Gastroesophageal sphincter (tissue), 4 donors: ENCODE measurements around the gene BICD1. TPM values are rescaled to one million over a fixed set of nuclear protein-coding genes. Genes with fewer than 3 reads are reported as not detected.

Experiments used
- ATAC-seq: fragments of 150-250 bp; one replicate; pipeline ENCODE4 v1.9.1; 2016; ENCODE audit warnings: mild to moderate bottlenecking, moderate library complexity
- H3K27ac ChIP-seq, 4 donors: fragments of 200-600 bp; sonication (generic) in 3 of 4; 1 replicate in 3 of 4; 2 replicates in 1 of 4; pipeline ENCODE4 v1.5.1; 2016 to 2019
- H3K27me3 ChIP-seq: fragments of 200-600 bp; sonication (generic); one replicate; pipeline ENCODE4 v1.5.1; 2019
- H3K36me3 ChIP-seq, 2 donors: fragments of 200-600 bp; sonication (generic); one replicate each; pipeline ENCODE4 v1.5.1; 2019; ENCODE audit warnings: control low read depth in 1 of 2
- H3K4me1 ChIP-seq, 3 donors: fragments of 200-600 bp; sonication (generic); 1 replicate in 2 of 3; 2 replicates in 1 of 3; pipeline ENCODE4 v1.5.1; 2016 to 2019; ENCODE audit warnings: control low read depth in 2 of 3
- H3K4me3 ChIP-seq, 2 donors: fragments of 200-600 bp; sonication (generic); one replicate each; pipeline ENCODE4 v1.5.1; 2019; ENCODE audit warnings: mild to moderate bottlenecking in 1 of 2, moderate library complexity in 1 of 2
- H3K9me3 ChIP-seq, 3 donors: fragments of 200-600 bp; sonication (generic); one replicate each; pipeline ENCODE4 v1.5.1; 2017 to 2019; ENCODE audit warnings: control low read depth in 2 of 3
- EP300 ChIP-seq: sonication (generic); formaldehyde crosslinking; IDR thresholded peaks from one replicate; pipeline ENCODE4 v1.6.1; 2017; ENCODE audit warnings: antibody characterized with exemption, mild to moderate bottlenecking
- POLR2A ChIP-seq, 2 donors: fragments of 450-650 bp; IDR thresholded peaks; one replicate each; pipeline ENCODE4 v1.6.1; 2017; ENCODE audit warnings: antibody characterized with exemption in 2 of 2, mild to moderate bottlenecking in 2 of 2, moderate library complexity in 1 of 2
- POLR2AphosphoS5 ChIP-seq: sonication (generic); formaldehyde crosslinking; IDR thresholded peaks from one replicate; pipeline ENCODE4 v1.6.1; 2017; ENCODE audit warnings: antibody characterized with exemption
- WGBS, 2 donors: methylation state at CpG; one replicate each; pipeline ENCODE4 v1.1.5; 2018; ENCODE audit warnings: low coverage in 1 of 2; 5-methylcytosine and 5-hydroxymethylcytosine counted together
- total RNA-seq, 4 donors: library from RNA; depleted of rRNA; stranded (reverse); fragments of >200 nt; gene quantifications; one replicate each; pipeline ENCODE4 v1.1.0, GENCODE V29; 2016
- TF ChIP-seq, protein P1 (sequence below), 4 experiments: fragments of 200-600 bp in 2 of 4; fragments of 450-650 bp in 2 of 4; sonication (generic) in 1 of 4; IDR thresholded peaks; one replicate each; pipeline ENCODE4 v1.5.1; 2017 to 2019; ENCODE audit warnings: antibody characterized with exemption in 4 of 4, mild to moderate bottlenecking in 2 of 4, moderate library complexity in 2 of 4

Gene BICD1
- total RNA-seq, 4 donors from 2014 or later: 3.8 to 22.5 (median 16.3) TPM

DNA sequence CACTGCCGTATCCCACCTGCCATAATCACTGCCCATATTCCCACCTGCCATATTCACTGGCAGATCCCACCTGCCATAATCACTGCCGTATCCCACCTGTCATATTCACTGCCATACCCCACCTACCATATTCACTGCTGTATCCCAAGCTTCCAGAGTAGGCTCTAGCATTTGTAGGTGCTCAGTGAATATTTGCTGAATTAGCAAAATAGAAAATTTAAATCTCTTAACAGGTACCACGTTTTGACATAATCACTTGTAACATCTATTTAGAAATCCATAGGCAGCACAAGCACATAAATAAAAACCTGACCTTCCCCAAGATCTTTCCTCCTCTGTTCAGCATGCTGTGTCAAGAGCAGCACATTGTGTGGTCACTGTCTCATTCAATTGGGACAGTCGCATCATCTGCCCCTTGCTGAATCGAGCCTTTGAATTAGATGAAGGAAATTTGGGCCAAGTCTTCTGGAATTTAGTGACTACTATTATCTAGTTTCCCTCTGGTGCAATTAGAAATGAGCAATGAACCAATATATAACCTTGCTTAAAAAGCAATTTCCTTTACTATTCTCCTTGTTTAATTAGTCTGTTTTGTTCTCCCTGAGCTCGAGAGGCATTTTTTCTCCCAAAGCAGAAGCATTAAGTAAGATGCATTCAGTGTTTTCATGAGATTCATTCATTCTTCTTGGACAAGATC, 147.8 kb downstream of the BICD1 start:
- Histone ChIP-seq H3K9me3 (no peaks in the 10 kb centered on the region), H3K4me1 (no peaks in the 10 kb centered on the region), H3K27me3 (no peaks in the 10 kb centered on the region), H3K36me3 (no peaks in the 10 kb centered on the region), H3K4me3 (no peak overlapping the region), H3K27ac (no peak overlapping the region)
- no peak for TF ChIP-seq POLR2AphosphoS5
- TF ChIP-seq, protein P1, sequence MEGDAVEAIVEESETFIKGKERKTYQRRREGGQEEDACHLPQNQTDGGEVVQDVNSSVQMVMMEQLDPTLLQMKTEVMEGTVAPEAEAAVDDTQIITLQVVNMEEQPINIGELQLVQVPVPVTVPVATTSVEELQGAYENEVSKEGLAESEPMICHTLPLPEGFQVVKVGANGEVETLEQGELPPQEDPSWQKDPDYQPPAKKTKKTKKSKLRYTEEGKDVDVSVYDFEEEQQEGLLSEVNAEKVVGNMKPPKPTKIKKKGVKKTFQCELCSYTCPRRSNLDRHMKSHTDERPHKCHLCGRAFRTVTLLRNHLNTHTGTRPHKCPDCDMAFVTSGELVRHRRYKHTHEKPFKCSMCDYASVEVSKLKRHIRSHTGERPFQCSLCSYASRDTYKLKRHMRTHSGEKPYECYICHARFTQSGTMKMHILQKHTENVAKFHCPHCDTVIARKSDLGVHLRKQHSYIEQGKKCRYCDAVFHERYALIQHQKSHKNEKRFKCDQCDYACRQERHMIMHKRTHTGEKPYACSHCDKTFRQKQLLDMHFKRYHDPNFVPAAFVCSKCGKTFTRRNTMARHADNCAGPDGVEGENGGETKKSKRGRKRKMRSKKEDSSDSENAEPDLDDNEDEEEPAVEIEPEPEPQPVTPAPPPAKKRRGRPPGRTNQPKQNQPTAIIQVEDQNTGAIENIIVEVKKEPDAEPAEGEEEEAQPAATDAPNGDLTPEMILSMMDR (IDR thresholded peaks at IDR 0.05): no peak
- ATAC-seq: no peak
- 93% methylated on average over 5 to 6 of the region's 6 CpGs for WGBS, 2 donors

DNA sequence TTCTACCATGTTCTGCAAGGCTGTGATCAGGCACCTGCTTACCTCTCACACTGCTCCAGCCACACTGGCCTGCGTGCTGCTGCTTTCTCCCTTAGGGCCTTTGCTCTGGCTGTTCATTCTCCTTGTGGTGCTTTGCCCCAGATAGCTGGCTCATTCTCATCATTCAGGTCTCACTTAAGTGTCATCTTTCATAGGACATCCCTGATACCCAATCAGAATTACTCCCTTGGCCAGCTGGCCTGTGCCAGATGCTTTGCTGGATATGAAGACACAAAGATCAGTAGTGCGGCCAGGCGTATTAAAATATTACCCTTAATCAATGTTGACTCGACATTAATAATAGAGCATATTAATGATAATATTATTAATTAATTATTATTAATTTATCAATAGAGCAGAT, 148.9 kb downstream of the BICD1 start:
- Histone ChIP-seq H3K36me3 (no peaks in the 10 kb centered on the region), H3K4me1 (no peaks in the 10 kb centered on the region), H3K4me3 (no peak overlapping the region), H3K27me3 (no peaks in the 10 kb centered on the region), H3K27ac (no peak overlapping the region), H3K9me3 (no peaks in the 10 kb centered on the region)
- ATAC-seq: no peak
- WGBS, 2 donors: 97 to 100% methylated on average over 4 of the region's 4 CpGs
- TF ChIP-seq POLR2A (IDR thresholded peaks at IDR 0.05): no peak
- no peak for TF ChIP-seq POLR2AphosphoS5
- TF ChIP-seq, protein P1 (IDR thresholded peaks at IDR 0.05): no peak
- TF ChIP-seq EP300: no peak

DNA sequence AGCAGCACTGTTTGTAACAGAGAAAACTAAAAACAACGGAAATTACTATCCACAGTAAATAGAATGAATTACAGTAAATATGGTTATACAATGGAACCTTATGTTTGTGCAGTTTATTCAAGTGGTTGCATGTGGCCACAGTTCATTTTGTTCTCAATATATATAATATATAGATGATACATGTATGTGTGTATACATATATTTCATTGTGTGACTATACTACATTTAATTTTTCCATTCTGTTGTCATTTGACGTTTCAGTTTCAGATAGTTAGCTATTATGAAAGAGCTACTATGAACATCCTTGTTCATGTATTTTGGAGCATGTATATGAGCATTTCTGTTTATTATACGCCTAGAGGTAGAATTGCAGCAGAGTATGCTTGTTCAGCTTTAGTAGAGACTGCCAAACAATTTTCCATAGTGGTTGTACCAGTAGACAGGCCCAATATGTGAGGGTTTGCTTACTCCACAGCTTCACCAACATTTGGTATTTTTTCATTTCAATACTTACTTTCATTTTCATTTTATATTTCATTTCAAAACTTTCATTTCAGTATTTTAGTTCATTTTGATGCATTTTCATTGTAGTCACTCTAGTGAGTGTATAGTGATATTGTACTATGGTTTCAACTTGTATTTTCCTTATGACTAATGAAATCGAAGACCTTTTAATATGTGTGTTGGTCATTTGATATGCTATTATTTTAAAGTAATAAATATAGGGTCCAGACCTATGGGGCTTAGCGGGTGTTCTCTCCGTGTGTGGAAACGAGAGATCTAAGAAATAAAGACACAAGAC, 151.2 kb downstream of the BICD1 start:
- Histone ChIP-seq H3K36me3 (no peaks in the 10 kb centered on the region), H3K9me3 (no peaks in the 10 kb centered on the region), H3K27ac (no peak overlapping the region), H3K4me3 (no peak overlapping the region), H3K4me1 (no peaks in the 10 kb centered on the region), H3K27me3 (no peaks in the 10 kb centered on the region)
- WGBS, 2 donors: 98% methylated on average over 5 to 7 of the region's 7 CpGs
- TF ChIP-seq POLR2A (IDR thresholded peaks at IDR 0.05) (no peak), EP300 (no peak), POLR2AphosphoS5 (no peak)
- TF ChIP-seq, protein P1 (IDR thresholded peaks at IDR 0.05): no peak
- ATAC-seq: no peak

DNA sequence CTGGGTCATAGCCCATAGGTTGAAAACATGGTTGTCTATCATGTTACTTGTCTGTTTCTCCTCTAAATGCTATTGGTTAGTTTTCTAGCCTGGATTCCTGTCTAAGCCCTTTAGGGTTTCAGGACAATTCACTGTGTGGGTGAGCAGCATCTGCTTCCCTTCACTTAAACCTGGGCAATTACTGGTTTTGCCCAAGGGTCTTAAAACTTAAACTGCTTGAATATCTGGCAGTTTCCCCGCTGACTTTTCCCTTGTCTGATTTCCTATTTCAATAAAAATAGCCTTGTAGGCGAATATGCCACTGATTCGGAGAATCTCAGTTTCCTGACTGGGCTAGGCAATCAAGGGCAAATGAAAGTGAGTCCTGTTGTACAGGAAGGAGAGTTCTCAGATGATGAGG, 154.0 kb downstream of the BICD1 start:
- 70 to 88% methylated on average over 1 to 3 of the region's 3 CpGs for WGBS, 2 donors
- no peaks in the 10 kb centered on the region for H3K36me3 ChIP-seq
- H3K4me3 ChIP-seq: no peak overlapping the region
- H3K4me1 ChIP-seq: no peaks in the 10 kb centered on the region
- H3K9me3 ChIP-seq: no peaks in the 10 kb centered on the region
- TF ChIP-seq EP300 (no peak), POLR2A (IDR thresholded peaks at IDR 0.05) (no peak), POLR2AphosphoS5 (no peak)
- TF ChIP-seq, protein P1 (IDR thresholded peaks at IDR 0.05): no peak
- H3K27ac ChIP-seq: no peak overlapping the region
- no peak for ATAC-seq
- no peaks in the 10 kb centered on the region for H3K27me3 ChIP-seq

DNA sequence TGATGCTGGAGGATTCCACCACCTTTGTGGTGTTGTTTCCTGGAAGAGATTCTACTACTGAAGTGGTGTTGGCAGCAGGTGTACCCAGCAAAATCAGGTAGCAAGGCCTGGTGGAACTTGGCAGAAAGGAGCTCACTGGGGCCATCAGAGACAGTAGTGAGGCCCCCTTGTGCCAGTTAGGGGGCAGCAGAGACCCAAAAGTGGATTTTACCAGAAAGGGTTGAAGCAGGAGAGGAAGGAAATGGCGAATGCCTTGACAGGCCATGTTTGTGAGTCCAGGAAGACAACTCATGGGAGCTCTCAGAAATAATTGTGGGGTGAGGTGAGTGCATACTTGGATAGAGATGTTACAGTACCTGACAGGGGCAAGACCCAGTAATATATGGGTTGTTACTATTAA, 155.0 kb downstream of the BICD1 start:
- Histone ChIP-seq H3K9me3 (no peaks in the 10 kb centered on the region), H3K4me3 (no peak overlapping the region), H3K27me3 (no peaks in the 10 kb centered on the region), H3K27ac (no peak overlapping the region), H3K36me3 (no peaks in the 10 kb centered on the region), H3K4me1 (no peaks in the 10 kb centered on the region)
- TF ChIP-seq POLR2AphosphoS5 (no peak), EP300 (no peak), POLR2A (IDR thresholded peaks at IDR 0.05) (no peak)
- TF ChIP-seq, protein P1 (IDR thresholded peaks at IDR 0.05): no peak
- ATAC-seq: no peak
- 88 to 100% methylated on average over 1 of the region's 1 CpG for WGBS, 2 donors
